ENCODE data around the gene LLCFC1.
"Not testable (repeated sequence)": the region's sequence is repeated elsewhere in the genome, so short reads cannot be mapped to it uniquely, and the experiment has no call there.

Gene LLCFC1

GRCh38 chr7:142969183-142969582 is 29.9 kb downstream of the LLCFC1 start:
- no peaks in the 10 kb centered on the region for H3K36me3 ChIP-seq (ENCODE audit: insufficient read depth)
- no peaks in the 10 kb centered on the region for H3K79me2 ChIP-seq (ENCODE audit: insufficient read depth, low read depth)
- no peaks in the 10 kb centered on the region for H4K20me1 ChIP-seq (ENCODE audit: insufficient read depth)
- H3K9ac ChIP-seq = no peak overlapping the region
- no peak overlapping the region for H3K4me2 ChIP-seq
- H3K27ac ChIP-seq = no peak overlapping the region
- no peak overlapping the region for H3K4me3 ChIP-seq (IDR thresholded peaks at IDR 0.05; ENCODE audit: insufficient read depth, low read depth, low read length)
- H2AFZ ChIP-seq (ENCODE audit: low read depth) = no peak overlapping the region
- TF ChIP-seq CTCF (conservative IDR thresholded peaks at IDR 0.05; ENCODE audit: low read depth, low read length) = no peak
- no peaks in the 10 kb centered on the region for H3K27me3 ChIP-seq (ENCODE audit: insufficient read depth, low read depth)
- H3K4me1 ChIP-seq (ENCODE audit: low read depth, poor library complexity, severe bottlenecking) = no peaks in the 10 kb centered on the region

GRCh38 chr7:142974626-142975025 is 35.3 kb downstream of the LLCFC1 start:
- Histone ChIP-seq H3K4me1 (ENCODE audit: low read depth, poor library complexity, severe bottlenecking) (no peaks in the 10 kb centered on the region), H2AFZ (ENCODE audit: low read depth) (no peak overlapping the region), H4K20me1 (ENCODE audit: insufficient read depth) (no peaks in the 10 kb centered on the region), H3K4me2 (no peak overlapping the region), H3K4me3 (IDR thresholded peaks at IDR 0.05; ENCODE audit: insufficient read depth, low read depth, low read length) (no peak overlapping the region), H3K79me2 (ENCODE audit: insufficient read depth, low read depth) (no peaks in the 10 kb centered on the region), H3K36me3 (ENCODE audit: insufficient read depth) (no peaks in the 10 kb centered on the region), H3K27ac (no peak overlapping the region), H3K27me3 (ENCODE audit: insufficient read depth, low read depth) (no peaks in the 10 kb centered on the region), H3K9ac (no peak overlapping the region)
- no peak for TF ChIP-seq CTCF (conservative IDR thresholded peaks at IDR 0.05; ENCODE audit: low read depth, low read length)

- not testable (repeated sequence) for H4K20me1 ChIP-seq (ENCODE audit: insufficient read depth); H3K36me3 ChIP-seq (ENCODE audit: insufficient read depth); H3K27me3 ChIP-seq (ENCODE audit: insufficient read depth, low read depth); H3K27ac ChIP-seq; H3K4me3 ChIP-seq (IDR thresholded peaks at IDR 0.05; ENCODE audit: insufficient read depth, low read depth, low read length); H3K9ac ChIP-seq; H2AFZ ChIP-seq (ENCODE audit: low read depth); H3K4me1 ChIP-seq (ENCODE audit: low read depth, poor library complexity, severe bottlenecking); H3K79me2 ChIP-seq (ENCODE audit: insufficient read depth, low read depth); H3K4me2 ChIP-seq
These were observed 39.1 kb downstream of the LLCFC1 start for GRCh38 chr7:142978402-142978801.

GRCh38 chr7:142983825-142984224 is 44.5 kb downstream of the LLCFC1 start:
- Histone ChIP-seq H3K36me3 (ENCODE audit: insufficient read depth) (no peaks in the 10 kb centered on the region), H3K9ac (no peak overlapping the region), H2AFZ (ENCODE audit: low read depth) (no peak overlapping the region), H4K20me1 (ENCODE audit: insufficient read depth) (no peaks in the 10 kb centered on the region), H3K4me2 (no peak overlapping the region), H3K4me3 (IDR thresholded peaks at IDR 0.05; ENCODE audit: insufficient read depth, low read depth, low read length) (no peak overlapping the region), H3K27ac (no peak overlapping the region), H3K27me3 (ENCODE audit: insufficient read depth, low read depth) (no peaks in the 10 kb centered on the region), H3K79me2 (ENCODE audit: insufficient read depth, low read depth) (no peaks in the 10 kb centered on the region), H3K4me1 (ENCODE audit: low read depth, poor library complexity, severe bottlenecking) (no peaks in the 10 kb centered on the region)
- TF ChIP-seq CTCF (conservative IDR thresholded peaks at IDR 0.05; ENCODE audit: low read depth, low read length) = no peak

- Histone ChIP-seq H3K79me2 (ENCODE audit: insufficient read depth, low read depth) (no peaks in the 10 kb centered on the region), H2AFZ (ENCODE audit: low read depth) (no peak overlapping the region), H3K4me1 (ENCODE audit: low read depth, poor library complexity, severe bottlenecking) (no peaks in the 10 kb centered on the region), H3K27me3 (ENCODE audit: insufficient read depth, low read depth) (no peaks in the 10 kb centered on the region), H3K36me3 (ENCODE audit: insufficient read depth) (no peaks in the 10 kb centered on the region), H3K4me2 (no peak overlapping the region), H3K9ac (no peak overlapping the region), H4K20me1 (ENCODE audit: insufficient read depth) (no peaks in the 10 kb centered on the region), H3K4me3 (IDR thresholded peaks at IDR 0.05; ENCODE audit: insufficient read depth, low read depth, low read length) (no peak overlapping the region), H3K27ac (no peak overlapping the region)
- no peak for TF ChIP-seq CTCF (conservative IDR thresholded peaks at IDR 0.05; ENCODE audit: low read depth, low read length)
These were observed 45.0 kb downstream of the LLCFC1 start for GRCh38 chr7:142984297-142984696.
